NCI-H1694 (cell line): ENCODE results near the gene SLC44A5.

ENCODE experiments used
- DNase-seq: peaks from one replicate; lab custom pipeline; 2025; lab: John Stamatoyannopoulos, UW

SLC44A5 gene

DNA sequence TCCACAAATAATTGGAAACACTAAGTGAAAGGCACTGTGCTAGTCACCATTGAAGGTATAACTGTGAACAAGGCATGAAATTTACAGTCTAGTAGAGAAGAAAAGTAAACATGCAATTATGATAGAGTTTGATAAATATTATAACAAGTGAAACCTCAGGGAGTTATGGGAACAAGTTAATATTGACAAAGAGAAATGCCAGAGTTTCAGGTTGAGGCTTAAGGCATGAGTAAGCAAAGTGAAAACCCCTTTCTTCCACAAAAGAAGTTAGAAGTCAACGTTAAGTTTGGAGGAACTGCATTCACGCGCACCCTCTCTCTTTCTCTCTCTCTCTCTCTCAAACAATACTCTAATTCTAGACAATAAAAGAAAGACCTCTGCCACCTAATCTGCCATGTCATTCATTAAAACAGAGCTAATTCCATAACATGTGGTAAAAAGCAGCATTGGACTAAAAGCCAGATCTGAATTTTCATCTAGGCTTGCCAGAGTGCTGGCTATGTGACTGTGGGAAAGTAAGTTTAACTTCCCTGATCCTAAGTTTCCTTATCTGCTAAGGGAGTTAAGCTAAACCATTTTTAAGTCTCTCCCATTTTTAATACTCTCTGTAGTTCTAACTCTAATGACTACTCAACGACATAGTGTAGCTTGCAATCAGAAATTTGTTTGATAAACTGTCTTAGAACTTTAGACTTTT, 22.0 kb downstream of the SLC44A5 start:
- DNase-seq, result no peak

DNA sequence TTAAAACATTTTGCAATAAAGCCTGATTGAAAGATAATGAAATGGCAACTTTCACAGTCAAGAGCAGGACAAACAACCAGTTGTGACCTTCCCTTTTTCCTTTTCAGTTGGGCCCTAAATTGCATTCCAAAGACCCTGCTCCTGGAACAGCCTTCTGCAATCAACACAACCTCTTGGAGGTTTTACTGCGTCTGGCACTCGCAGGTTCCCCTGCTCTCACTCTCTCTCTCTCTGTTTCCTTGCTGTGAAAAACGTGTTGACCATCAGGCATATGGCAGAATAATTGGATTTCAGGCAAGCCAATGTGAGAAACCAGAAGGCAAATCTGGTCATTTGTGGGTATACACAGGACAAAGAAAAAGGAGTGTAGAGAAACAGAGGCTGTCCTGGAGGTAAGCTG, 23.2 kb downstream of the SLC44A5 start:
- DNase-seq, result no peak

- no peak for DNase-seq
These were observed 27.6 kb downstream of the SLC44A5 start for GRCh38 chr1:75583282-75583681.

GRCh38 chr1:75582725-75583261, 28.1 kb downstream of the SLC44A5 start:
- no peak for DNase-seq

DNA sequence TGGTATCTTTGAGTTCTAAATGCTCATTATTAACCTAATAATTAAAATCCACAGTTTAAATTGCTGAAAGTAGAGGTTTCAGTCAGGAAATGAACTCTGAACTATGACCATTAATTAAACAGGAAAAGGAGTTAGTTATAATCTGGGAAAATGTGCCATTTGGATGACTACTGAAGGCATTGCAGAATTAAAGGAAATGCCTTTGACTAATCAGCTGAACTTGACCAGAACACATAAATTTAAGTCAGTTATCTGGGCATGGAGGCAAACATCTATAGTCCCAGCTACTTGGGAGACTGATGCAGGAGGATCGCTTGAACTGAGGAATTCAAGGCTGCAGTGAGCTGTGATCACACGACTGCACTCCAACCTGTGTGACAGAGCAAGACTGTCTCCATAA, 31.9 kb downstream of the SLC44A5 start:
- DNase-seq, result no peak

DNA sequence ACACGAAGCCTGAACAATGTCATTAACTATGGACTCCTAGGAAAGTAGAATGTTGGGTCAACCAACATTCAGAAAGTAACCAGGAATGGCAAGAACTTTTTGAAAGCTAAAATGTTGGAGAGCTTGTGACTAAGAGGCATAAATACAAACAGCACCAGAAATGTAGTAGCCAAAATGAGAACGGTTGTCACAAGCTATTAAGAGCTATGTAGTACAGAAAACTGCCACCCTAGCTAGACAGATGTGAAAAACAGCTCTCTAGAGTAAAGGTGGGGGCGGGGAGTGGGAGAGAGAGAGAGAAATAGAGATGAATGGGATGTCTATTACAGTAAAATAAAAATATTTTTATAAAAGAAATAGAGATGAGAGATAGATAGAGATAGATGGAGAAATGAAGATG, 35.1 kb downstream of the SLC44A5 start:
- no peak for DNase-seq

DNA sequence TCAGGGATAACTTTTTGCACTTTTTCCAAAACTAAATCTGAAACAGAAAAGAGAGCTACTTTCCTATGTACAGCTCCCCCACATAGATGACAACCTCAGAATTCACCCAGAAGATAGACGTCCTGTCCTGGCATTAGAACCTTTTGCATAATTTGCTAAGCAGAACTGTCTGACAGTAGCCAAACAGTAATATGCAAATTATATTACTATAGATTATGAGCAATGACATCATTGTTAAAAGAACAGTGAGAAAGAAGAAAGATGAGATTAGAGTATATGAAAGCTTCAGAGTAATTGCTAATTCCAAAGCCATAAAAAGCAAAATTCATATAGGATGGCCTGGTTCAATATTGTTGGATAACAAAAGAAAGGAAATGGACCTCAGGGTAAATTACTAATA, 43.7 kb downstream of the SLC44A5 start:
- DNase-seq, result no peak

GRCh38 chr1:75559800-75560199, 51.1 kb downstream of the SLC44A5 start:
- DNase-seq, result no peak

- no peak for DNase-seq
These were observed 51.8 kb downstream of the SLC44A5 start for GRCh38 chr1:75559136-75559535.

- DNase-seq, result no peak
These were observed 56.0 kb downstream of the SLC44A5 start for GRCh38 chr1:75554870-75555269.

DNA sequence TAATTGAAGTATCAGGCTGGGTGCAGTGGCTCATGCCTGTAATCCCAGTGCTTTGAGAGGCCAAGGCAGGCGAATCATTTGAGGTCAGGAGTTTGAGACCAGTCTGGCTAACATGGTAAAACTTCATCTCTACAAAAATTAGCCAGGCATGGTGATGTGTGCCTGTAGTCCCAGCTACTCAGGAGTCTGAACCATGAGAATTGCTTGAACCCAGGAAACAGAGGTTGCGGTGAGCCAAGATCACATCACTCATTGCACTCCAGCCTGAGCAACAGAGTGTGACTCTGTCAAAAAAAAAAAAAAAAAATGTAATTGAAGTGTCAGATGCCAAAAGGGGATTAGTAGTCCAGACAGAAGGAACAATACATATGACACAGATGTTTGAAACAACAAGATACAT, 56.7 kb downstream of the SLC44A5 start:
- no peak for DNase-seq

DNA sequence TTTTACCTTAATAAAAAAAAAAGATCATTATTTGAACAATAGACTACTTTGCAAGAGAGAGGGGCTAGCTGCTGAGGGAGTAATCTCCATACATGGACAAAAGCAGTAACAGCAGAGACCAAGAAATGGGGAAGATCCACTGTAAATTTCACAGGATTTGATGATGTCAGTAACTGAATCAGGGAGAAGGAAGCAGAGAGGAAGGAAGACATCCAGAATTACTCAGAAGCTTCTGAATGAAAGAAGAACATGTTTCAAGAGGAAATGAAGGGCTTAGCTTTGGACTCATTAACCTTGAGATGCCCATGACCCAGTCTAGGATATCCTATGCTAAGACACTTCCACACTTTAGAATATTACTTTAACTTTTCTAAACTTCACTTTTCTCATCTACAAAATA, 60.4 kb downstream of the SLC44A5 start:
- no peak for DNase-seq

DNA sequence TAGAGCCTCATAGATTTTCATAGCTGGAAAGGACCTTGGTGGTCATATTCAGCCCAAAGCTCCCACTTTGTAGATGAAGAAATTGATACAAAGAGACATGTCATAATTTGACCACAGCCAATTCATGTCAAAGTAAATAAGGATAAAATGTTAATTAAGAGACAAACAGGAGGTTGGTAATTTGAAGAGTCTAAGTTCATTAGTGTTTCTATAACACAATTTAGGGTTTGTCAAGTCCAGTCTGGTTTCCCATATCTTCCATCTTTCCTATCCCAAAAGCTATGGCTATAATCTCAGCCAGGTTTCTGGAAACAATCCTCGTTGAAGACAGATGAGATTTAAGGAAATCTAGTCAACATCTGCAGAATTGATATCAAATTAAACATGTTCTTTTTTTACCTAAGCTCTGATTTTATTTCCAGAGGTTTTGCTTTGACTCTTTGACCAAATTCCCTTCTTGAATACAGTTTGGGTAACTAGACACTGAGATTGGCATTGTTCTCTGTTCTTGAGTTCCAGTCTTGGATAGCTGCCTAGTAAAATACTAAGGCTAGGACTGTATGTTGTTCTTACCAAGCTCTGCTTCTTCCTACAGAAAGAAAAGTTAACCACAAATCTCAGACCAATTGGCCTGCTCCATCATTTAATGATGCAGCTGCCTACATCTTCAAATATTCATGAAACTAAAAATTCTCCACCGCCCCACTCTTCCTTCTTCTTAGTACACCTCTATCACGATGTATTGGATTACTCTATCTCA, 62.0 kb downstream of the SLC44A5 start:
- DNase-seq, result no peak

DNA sequence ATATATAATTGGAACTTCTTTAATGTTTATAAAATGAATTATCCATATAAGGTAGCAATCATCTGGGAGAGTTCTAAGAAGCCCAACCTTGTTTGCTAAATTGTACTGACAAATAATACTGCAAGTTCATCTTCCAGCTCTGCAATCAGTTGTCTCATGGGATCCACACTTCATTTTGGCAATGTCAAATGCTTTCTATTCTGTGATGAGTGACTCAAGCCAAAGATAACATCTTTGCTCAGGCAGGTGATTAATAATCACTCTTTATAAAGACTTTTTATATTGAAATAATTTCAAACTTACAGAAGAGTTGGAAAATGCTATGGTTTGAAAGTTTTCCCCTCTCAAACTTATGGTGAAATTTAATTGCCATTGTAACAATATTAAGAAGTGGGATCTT, 67.2 kb downstream of the SLC44A5 start:
- DNase-seq, result no peak

DNA sequence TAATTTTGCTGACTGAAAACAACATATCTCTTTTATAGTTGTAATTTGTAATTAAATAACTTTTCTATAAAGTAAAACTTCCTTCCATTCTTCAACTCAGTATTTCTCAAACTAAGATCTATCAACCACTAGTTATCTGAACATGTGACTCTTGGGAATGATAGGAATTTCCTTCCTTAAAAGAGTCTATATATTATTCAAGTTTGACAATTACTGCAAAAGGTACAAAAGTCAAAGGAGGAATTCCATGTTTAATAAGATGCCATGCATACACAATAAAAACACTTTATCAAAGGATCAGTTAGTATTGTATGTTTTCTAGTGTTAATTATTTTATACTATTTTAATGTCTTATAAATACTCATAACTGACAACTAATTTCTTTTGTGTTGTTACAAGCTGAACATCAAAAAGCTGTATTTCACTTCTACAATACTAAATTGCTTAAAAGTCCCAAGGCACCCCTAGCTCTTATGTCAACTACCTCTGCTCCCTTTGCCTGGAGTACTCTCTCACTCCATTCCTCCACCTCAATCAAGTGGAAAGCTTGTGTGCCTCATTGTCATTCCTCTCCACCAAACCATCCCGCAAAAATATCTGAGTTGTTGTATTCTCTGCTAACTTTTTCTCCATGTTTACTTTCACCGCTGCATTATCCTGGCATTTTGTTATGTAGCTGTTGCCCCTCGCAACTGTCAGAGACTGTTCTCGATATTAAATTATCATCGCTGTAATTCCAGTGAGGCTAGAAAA, 67.9 kb downstream of the SLC44A5 start:
- no peak for DNase-seq

DNA sequence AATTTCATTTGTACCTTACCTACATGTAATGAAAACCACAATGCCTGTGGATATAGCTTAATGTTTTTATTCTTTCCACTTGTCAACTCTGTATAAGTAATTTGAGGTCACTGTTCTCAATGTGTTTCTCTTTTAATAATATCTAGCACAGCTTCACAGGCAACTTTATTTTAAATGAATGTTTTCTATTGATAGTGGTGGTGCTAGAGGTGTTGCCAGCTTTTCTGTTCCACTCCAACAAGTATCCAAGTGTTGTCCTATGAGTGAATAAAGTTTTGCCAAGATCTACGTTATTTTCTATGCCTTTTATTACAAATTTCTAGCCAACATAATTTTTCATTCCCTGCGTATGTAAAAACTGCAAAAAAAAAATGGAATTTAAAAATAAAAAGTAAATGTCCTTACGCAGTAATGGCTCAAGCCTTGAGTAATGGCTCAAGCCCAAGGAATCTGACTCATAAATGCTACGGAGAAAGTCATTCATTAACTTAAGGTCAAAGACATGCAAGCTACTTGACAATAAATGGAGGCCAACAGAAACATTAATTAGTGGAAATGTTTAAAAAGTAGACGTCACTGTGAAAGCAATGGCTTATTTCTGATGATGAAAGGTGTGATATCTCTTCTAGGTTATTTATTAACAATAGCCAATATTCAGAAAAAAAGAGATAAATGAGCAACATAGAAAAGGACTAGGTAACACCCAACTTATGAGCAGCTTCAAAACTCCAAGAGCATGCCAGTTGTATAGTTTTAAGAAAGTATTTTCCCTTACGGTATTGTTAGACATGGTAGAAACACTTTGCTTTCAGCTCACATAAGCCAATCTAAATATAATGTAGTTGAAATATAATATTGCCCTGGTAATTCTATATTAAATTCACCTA, 71.4 kb downstream of the SLC44A5 start:
- no peak for DNase-seq

DNA sequence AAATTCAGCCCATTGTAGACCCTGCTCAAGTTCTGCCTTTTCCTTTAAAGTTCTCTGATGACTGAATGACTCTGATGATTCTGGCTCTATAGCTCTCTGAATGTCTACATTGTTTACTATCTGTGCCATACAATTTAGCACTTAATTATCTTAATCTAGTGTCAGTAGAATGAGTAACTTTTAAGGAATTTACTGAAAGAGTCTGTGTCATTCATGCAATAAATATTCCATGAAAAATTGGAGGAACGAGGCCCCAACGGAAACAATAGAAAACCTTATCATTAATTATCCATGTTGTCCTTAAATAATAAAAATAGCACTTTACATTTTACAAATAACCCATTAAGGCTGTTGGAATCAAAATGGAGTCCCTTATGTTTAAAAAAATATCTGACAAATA, 77.8 kb downstream of the SLC44A5 start:
- no peak for DNase-seq

- no peak for DNase-seq
These were observed 79.3 kb downstream of the SLC44A5 start for GRCh38 chr1:75531570-75531969.

GRCh38 chr1:75529488-75529887, 81.4 kb downstream of the SLC44A5 start:
- DNase-seq, result no peak

DNA sequence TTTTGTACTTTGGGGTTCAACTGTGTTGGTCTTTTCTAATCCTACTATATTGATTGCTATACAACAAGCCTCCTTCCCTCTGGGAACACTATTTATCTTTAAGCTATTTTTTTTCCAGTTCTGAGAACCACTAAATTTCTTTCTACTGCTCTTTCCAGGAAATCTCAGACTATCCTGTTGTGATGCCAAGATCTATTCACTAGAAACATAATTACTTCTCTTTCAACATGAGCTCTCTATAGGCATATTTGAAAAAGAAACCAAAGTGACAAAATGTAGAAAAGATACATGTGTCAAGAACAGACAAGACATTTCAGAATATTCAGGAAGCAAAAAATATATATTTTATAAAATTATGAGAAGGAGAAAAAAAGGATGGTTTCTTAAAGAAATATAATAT, 82.9 kb downstream of the SLC44A5 start:
- no peak for DNase-seq

DNA sequence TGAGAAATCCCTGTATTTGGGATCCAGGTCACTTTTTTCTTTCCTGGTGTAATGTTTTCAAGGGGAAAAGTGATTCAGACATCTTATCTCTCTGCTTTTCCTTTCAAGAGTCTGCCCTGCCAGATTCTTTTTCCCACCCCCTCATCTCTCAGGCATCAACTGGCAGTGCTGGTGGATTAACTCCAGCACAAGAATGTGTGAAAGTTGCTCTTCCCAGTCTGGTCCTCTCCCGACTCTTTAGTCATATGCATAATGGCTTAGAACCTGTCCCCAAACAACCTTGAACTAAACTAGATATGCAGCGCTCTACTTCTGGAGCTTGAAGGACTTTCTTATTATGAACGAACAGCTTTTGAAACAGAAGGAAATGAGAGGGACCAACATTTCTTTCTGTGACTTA, 88.5 kb downstream of the SLC44A5 start:
- DNase-seq, result no peak

DNA sequence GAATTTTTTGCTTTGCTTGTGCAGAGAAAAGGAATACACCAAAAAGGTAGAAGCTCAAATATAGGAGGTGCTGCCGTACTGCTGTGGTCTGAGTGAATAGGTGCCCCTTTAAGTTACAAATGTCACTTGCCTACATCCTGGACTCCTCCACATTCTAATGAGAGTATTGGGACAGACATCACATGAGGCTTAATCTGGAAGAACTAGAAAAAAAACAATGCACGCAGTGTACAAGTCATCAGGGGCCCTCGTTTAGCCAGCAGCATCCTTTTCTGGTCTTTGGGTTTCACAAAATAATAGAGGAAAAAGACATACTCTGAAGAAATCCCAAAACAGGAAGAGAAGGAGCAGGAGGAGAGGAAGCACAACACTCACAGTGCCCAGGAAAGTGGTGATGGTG, 89.3 kb downstream of the SLC44A5 start:
- no peak for DNase-seq
